ENCODE measurements around the gene B3GNT8.
"Not testable (repeated sequence)": the region's sequence is repeated elsewhere in the genome, so short reads cannot be mapped to it uniquely, and the experiment has no call there.

The B3GNT8 gene

GRCh38 chr19:41397086-41398049 is 29.8 kb downstream of the B3GNT8 start, which contains the start of the genes BCKDHA and EXOSC5:
BCKDHA (plus strand) TSS chr19:41397818; CDS start chr19:41397828, 10 bp downstream.
EXOSC5 (minus strand) TSS chr19:41397359; CDS start chr19:41397328, 31 bp downstream.
- in situ Hi-C loops (cut with HindIII; ENCODE audit: low sequenced_read_pairs), result no loop called here

- in situ Hi-C loops (cut with HindIII; ENCODE audit: low sequenced_read_pairs), result no loop called here
Observed at GRCh38 chr19:41395355-41395754, 31.8 kb downstream of the B3GNT8 start.

- in situ Hi-C loops (cut with HindIII; ENCODE audit: low sequenced_read_pairs), result no loop called here
Observed at GRCh38 chr19:41392775-41393174, 34.4 kb downstream of the B3GNT8 start.

GRCh38 chr19:41391618-41392017 is 35.6 kb downstream of the B3GNT8 start:
- in situ Hi-C loops (cut with HindIII; ENCODE audit: low sequenced_read_pairs), result no loop called here

GRCh38 chr19:41386442-41386841 is 40.7 kb downstream of the B3GNT8 start:
- in situ Hi-C loops (cut with HindIII; ENCODE audit: low sequenced_read_pairs), result no loop called here

GRCh38 chr19:41384351-41384750 is 42.8 kb downstream of the B3GNT8 start:
- in situ Hi-C loops (cut with HindIII; ENCODE audit: low sequenced_read_pairs), result no loop called here

GRCh38 chr19:41381536-41381935 is 45.6 kb downstream of the B3GNT8 start:
- in situ Hi-C loops (cut with HindIII; ENCODE audit: low sequenced_read_pairs), result not testable (repeated sequence)

GRCh38 chr19:41377977-41378709 is 49.0 kb downstream of the B3GNT8 start:
- in situ Hi-C loops (cut with HindIII; ENCODE audit: low sequenced_read_pairs), result no loop called here

GRCh38 chr19:41376998-41377365 is 50.2 kb downstream of the B3GNT8 start:
- in situ Hi-C loops (cut with HindIII; ENCODE audit: low sequenced_read_pairs), result no loop called here

GRCh38 chr19:41376241-41376997 is 50.8 kb downstream of the B3GNT8 start, which contains the start of gene TMEM91:
TMEM91 (plus strand) TSS chr19:41376533; CDS start chr19:41378310, 1,777 bp downstream.
- in situ Hi-C loops (cut with HindIII; ENCODE audit: low sequenced_read_pairs), result no loop called here
